Kidney epithelial cell (primary cell): Measurements from ENCODE around the gene ZDHHC16. TPM values are rescaled to one million over a fixed set of nuclear protein-coding genes. Genes with fewer than 3 reads are reported as not detected.
A peak's percentile ranks its signal among the peaks of the same experiment; 100 is the strongest.

Experiments used
- DNase-seq: peaks from one replicate; pipeline ENCODE4 v3.0.0-alpha.2; 2010; ENCODE audit warnings: low read depth
- H3K27me3 ChIP-seq: 2 replicates; pipeline ENCODE4 v1.6.0; 2011; ENCODE audit warnings: low read length; ENCODE audit not compliant: control insufficient read depth, insufficient read depth
- H3K36me3 ChIP-seq: 2 replicates; pipeline ENCODE4 v1.5.1; 2011; ENCODE audit warnings: low read length; ENCODE audit not compliant: control insufficient read depth, insufficient read depth
- H3K4me3 ChIP-seq: 2 replicates; pipeline ENCODE4 v1.5.1; 2011; ENCODE audit warnings: low read depth, mild to moderate bottlenecking, control low read depth, low read length
- CTCF ChIP-seq: IDR thresholded peaks from 2 replicates; pipeline ENCODE4 v1.5.1; 2011; ENCODE audit warnings: mild to moderate bottlenecking, moderate library complexity, low read length, control low read depth, inconsistent platforms; ENCODE audit not compliant: insufficient read depth, poor library complexity, severe bottlenecking
- total RNA-seq: library from RNA; depleted of rRNA; stranded (reverse); fragments of >200 nt; gene quantifications from 2 replicates; pipeline ENCODE4 v1.2.3, GENCODE V29; 2015

ZDHHC16 gene
- total RNA-seq, 1 donor from 2014 or later = 42.4 TPM

GRCh38 chr10:97498841-97499560 is 53.0 kb downstream of the ZDHHC16 start, which contains the start of gene UBTD1:
UBTD1 (plus strand) TSS chr10:97498924; CDS start chr10:97499204, 280 bp downstream.
- no peak for TF ChIP-seq CTCF
- Histone ChIP-seq H3K36me3 (no peaks in the 10 kb centered on the region), H3K4me3 (peak within 1 kb of the TSS; percentile 85), H3K27me3 (no peaks in the 10 kb centered on the region)
- DNase-seq = no peak

GRCh38 chr10:97499561-97500296 is 53.8 kb downstream of the ZDHHC16 start:
- no peaks in the 10 kb centered on the region for H3K27me3 ChIP-seq
- DNase-seq = no peak
- no peaks in the 10 kb centered on the region for H3K36me3 ChIP-seq
- H3K4me3 ChIP-seq = peak overlapping the region; percentile 85
- TF ChIP-seq CTCF = no peak

GRCh38 chr10:97500297-97500575 is 54.3 kb downstream of the ZDHHC16 start:
- H3K27me3 ChIP-seq = no peaks in the 10 kb centered on the region
- H3K36me3 ChIP-seq = no peaks in the 10 kb centered on the region
- H3K4me3 ChIP-seq = peak overlapping the region; percentile 85
- TF ChIP-seq CTCF = no peak
- no peak for DNase-seq

- H3K27me3 ChIP-seq = no peaks in the 10 kb centered on the region
- DNase-seq = no peak
- H3K4me3 ChIP-seq = no peak overlapping the region
- no peak for TF ChIP-seq CTCF
- H3K36me3 ChIP-seq = no peaks in the 10 kb centered on the region
Measured at GRCh38 chr10:97502916-97503315, 56.9 kb downstream of the ZDHHC16 start.

- TF ChIP-seq CTCF = no peak
- H3K4me3 ChIP-seq = no peak overlapping the region
- DNase-seq = no peak
- no peaks in the 10 kb centered on the region for H3K36me3 ChIP-seq
- no peaks in the 10 kb centered on the region for H3K27me3 ChIP-seq
Measured at GRCh38 chr10:97503406-97503805, 57.4 kb downstream of the ZDHHC16 start.

- TF ChIP-seq CTCF = no peak
- Histone ChIP-seq H3K27me3 (no peaks in the 10 kb centered on the region), H3K4me3 (no peak overlapping the region), H3K36me3 (no peaks in the 10 kb centered on the region)
- no peak for DNase-seq
Measured at GRCh38 chr10:97505152-97505551, 59.2 kb downstream of the ZDHHC16 start.
